GM21423 (cell line): Measurements from ENCODE around the gene CD99.
A peak's percentile ranks its signal among the peaks of the same experiment; 100 is the strongest.
"Not testable (repeated sequence)": the region's sequence is repeated elsewhere in the genome, so short reads cannot be mapped to it uniquely, and the experiment has no call there.

Experiments
- ATAC-seq: cut with Tn5 transposase; IDR thresholded peaks from one replicate; pipeline ENCODE4 v1.9.1; 2021; ENCODE audit warnings: mild to moderate bottlenecking, moderate library complexity; ENCODE audit not compliant: unreplicated experiment

CD99 gene

DNA sequence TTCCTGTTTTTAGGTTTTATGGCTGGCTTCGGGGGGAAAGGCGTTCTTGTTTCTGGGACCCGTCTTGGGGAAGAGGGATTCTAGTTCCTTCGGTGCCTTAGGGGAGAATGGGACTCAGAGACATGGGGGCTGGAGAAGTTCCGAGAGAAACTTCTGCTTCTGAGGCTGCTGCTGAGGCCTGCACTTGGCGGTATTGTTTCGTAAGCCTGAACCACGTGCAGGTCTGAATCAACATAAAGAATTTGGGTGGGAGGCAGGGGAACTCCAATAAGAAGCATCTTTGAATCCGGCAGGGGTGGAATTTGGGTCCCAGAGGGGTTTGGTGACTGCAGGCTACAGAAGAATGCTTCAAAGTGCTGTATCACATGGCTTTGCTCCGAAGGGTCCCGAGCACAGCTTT is 75.8 kb downstream of the CD99 start:
- no peak for ATAC-seq

DNA sequence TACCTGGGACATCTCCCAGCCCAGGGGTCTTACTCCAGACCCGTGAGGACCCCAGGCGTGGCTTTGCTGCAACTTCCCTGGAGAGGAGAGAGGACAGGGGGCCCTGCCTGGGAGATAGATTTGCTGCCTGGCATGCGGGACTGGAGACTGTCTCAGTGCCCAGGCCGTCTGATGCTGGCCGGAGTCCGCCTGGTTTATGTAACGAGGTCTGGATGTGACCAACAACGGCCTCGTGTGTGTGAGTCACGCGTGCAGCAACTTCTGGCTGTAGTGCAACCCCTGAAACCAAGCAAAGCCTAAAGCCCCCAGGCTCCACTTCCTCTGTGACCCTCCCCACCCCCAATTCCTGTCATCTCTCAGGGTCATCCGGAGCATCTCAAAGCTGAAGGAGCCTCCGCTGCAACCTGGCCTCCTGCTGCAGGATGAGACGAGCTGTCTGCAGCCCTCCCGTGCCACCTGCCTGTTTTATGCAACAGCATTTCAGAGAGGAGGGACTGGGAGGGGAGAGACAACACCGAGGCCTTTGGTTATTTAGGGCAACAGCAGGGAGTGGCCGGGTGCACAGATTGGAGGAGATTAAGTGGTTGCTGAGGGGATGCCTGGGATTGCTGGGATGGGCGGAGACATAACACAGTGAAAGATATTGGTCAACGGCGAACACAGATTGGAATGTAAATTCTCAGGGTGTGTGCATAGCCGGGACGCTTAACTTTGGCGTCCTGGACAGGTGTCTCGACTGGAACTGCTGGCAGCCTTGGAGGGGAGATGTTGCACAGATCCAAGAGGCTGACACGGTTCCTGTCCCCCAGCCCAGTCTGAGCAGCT is 76.7 kb downstream of the CD99 start:
- no peak for ATAC-seq

- no peak for ATAC-seq
These were observed 78.5 kb downstream of the CD99 start for GRCh38 chrX:2769615-2770014.

- ATAC-seq = not testable (repeated sequence)
These were observed 82.3 kb downstream of the CD99 start for GRCh38 chrX:2773166-2774055.

DNA sequence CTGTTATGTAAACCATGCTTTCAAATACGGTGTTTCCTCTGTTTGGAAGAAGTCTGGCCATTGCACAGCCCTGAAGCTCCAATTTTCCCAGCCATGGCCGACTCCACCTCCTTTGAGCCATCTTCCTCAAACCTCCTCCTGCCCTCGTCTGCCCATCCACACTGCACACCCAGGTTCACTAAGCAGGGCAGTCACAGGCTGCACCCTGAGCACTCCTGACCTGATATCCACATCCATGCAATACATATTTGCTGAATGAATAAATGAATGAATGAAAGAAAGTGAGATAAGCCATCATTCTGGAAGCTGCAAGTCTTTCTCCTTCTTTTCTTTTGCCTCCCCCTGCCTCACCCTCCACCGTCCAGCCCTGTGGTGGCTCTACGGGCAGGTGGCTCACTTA is 83.0 kb downstream of the CD99 start:
- no peak for ATAC-seq

GRCh38 chrX:2774776-2775175 is 83.7 kb downstream of the CD99 start:
- ATAC-seq = no peak

DNA sequence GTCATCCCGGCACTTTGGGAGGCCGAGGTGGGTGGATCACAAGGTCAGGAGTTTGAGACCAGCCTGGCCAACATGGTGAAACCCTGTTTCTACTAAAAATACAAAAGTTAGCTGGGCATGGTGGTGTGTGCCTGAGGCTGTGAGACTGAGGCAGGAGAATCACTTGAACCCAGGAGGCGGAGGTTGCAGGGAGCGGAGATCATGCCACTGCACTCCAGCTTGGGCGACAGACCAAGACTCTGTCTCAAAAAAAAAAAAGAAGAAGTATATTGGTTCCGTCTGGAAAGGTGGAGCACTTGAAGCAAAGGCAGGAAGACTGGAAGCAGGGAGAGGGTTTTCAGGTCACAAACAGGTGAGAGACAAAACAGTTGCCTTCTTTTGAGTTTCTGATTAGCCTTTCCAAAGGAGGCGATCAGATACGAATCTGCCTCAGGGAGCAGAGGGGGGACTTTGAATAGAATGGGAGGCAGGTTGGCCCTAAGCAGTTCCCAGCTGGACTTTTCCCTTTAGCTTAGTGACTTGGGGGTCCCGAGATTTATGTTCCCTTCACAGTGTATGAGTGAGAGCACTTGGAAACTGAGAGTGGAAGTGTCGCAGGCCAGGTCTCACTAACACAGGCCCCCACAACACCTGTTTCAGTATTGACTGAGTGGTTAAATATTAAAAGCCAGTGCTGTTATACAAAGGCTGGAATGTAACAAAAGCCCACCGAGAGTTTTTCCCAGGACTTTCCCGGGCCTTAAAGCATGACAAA is 89.6 kb downstream of the CD99 start:
- ATAC-seq = peak; percentile 67

GRCh38 chrX:2781226-2781571 is 90.1 kb downstream of the CD99 start:
- ATAC-seq = no peak

DNA sequence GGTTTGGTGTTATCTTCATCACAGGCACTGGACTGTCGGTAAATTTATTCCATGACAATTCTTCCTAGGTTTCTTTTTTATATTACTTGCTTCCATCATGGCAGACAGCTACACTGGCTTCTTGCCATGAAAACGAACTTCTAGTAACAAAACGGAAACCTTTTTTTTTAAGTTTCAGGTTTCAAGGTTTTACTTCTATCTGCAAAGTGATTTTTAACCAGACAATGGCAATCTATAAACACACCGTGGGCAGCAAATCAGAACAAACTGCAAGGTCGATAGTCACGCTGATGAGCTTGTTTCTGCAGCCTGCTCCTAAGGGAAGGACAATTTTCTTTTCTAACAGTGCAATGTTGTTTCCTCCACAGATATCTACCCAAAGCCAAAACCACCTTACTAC is 90.6 kb downstream of the CD99 start:
- peak; percentile 68 for ATAC-seq

- no peak for ATAC-seq
These were observed 91.1 kb downstream of the CD99 start for GRCh38 chrX:2782171-2782570.

- ATAC-seq = no peak
These were observed 91.7 kb downstream of the CD99 start for GRCh38 chrX:2782778-2783177.

GRCh38 chrX:2784026-2784425 is 92.9 kb downstream of the CD99 start:
- no peak for ATAC-seq

DNA sequence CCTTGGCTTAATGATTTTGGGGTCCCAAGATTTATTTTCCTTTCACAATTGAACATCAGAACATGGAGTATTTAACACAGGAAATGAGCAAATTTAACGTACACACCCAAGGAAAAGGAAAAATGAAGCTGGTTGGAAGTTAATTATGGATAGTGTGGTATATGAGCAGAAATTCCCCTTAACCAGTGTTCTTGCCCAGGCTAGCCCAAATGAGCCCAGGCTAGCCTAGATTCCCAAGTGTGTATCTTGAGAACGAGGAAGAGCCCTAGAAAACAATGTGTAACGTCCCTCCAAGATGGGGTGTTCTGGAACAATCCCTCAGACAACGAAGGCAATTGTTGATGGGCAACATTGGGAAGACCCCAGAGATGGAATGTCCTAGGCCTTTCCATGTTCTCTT is 94.4 kb downstream of the CD99 start:
- ATAC-seq = no peak

GRCh38 chrX:2788980-2789379 is 97.9 kb downstream of the CD99 start:
- no peak for ATAC-seq

GRCh38 chrX:2789569-2789968 is 98.5 kb downstream of the CD99 start:
- no peak for ATAC-seq
